ENCODE data around the gene FDPS.

FDPS gene

DNA sequence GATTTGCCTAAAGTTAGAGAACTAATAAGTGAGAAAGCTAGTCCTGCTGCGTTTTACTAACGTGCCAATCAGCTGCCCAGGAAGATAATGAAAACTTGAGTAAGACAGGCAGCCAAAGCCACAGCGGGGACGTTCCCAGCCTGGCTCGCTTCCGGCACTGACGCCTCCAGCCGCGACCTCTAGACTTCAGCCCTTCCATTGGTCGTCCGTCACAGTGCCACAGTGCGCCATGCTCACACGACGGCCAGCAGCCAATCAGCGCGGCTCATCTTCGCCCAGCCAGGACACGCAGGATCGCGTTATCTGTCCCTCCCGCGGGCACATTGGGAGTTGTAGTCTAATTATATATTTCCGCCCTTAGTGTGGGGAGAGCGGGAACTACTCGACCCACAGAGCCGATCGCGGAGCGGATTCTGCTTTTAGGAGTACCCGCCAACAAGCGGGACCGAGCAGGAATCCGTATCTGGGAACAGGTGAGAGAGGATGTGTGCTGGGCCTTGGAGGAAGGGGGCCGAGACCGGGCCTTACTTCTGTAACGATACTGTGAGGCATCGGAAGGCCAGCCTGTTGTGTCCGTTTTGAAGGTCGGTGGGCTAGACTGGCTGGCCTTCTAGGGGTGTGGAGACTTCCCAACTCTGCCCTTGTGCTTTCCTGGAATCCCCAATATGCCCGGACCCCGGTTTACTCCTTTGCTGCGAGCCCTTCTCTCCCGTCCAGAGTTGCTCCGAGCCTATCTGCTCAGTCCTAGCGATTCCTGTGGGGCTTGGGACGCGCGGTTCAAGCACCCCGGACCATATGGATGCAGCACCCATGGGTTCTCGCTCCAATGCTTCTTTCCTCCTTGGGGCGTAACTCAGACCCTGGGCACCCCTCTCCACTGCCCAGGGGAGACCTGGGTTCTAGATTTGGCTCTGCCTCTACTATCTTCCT lies at the start of gene FDPS:
Gene FDPS, plus strand, starts transcription at position 374 of the 930 bp plus-strand sequence. CDS start 924 bp downstream, outside the sequence.
- DNase-seq (ENCODE audit: low read depth in 1 of 2, low spot score in 1 of 2), result peak; percentile 87 to 92

- DNase-seq (ENCODE audit: low read depth in 1 of 2, low spot score in 1 of 2), result no peak
Observed at GRCh38 chr1:155260276-155260675, 48.4 kb upstream of the FDPS start.

DNA sequence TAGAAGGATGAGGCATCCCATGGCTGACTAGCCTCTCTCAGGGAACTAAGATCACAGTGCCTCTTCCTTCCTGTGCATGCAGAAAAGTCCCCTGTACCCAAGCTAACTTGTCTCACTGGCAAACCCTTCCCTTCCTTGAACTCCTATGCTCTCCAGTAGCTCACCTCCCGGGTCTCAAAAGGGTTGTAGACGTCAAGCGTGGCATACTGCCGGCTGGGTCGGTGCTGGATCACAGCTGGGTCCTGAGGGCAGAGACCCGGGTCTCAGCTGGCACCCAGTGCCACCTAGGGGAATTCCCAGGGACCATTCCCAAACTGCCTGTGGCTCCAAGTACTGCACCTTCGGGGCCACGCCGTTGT lies 47.2 kb upstream of the FDPS start:
- DNase-seq (ENCODE audit: low read depth in 1 of 2, low spot score in 1 of 2), result no peak

DNA sequence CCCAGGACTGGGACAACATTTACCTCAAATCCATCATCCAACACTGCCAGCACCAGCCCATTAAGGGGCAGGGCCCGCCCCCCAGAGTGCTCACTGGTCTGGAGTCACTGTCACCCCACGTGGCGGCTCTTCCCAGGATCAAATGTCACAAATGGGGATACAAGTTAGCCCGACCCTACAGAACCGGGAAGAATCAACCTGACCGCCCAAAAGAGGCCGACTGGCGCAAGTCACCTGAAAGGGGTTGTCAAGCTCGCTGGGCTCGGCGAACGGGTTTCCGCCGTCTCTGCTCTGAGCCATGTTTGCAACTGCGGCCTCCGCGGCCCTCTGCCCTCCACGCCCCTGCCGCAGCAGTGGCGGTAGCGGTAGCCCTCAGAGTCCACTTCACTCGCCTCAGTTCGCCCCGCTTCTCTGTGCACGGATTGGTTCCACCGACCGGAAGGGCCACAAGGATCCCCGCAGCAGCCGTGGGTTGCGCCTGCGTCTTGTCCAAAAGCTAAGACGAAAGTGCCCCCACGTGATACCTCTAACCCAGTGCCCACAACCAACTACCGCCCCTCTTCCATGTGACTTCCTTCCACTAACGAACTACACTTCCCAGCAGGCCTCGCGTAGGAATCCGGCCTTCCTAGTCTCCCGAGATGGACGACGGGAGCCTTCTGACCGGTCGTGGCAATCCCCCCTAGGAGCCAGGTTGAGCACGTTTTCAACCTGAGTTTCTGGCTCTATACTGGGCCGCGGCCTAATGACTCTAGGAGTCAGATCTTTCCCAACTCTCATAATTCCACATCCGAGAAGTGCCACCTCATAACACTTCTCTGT lies 46.6 kb upstream of the FDPS start, which contains the start of gene SCAMP3:
Gene SCAMP3, minus strand, starts transcription at position 509 of the 822 bp plus-strand sequence. Its CDS starts 209 bp downstream, at position 300.
- DNase-seq (ENCODE audit: low read depth in 1 of 2, low spot score in 1 of 2), result peak; percentile 69 to 70

GRCh38 chr1:155263067-155263466 lies 45.6 kb upstream of the FDPS start:
- DNase-seq (ENCODE audit: low read depth in 1 of 2, low spot score in 1 of 2), result no peak

GRCh38 chr1:155266553-155266952 lies 42.1 kb upstream of the FDPS start:
- DNase-seq (ENCODE audit: low read depth in 1 of 2, low spot score in 1 of 2), result no peak

- DNase-seq (ENCODE audit: low read depth in 1 of 2, low spot score in 1 of 2), result no peak
Observed at GRCh38 chr1:155267373-155267772, 41.3 kb upstream of the FDPS start.

DNA sequence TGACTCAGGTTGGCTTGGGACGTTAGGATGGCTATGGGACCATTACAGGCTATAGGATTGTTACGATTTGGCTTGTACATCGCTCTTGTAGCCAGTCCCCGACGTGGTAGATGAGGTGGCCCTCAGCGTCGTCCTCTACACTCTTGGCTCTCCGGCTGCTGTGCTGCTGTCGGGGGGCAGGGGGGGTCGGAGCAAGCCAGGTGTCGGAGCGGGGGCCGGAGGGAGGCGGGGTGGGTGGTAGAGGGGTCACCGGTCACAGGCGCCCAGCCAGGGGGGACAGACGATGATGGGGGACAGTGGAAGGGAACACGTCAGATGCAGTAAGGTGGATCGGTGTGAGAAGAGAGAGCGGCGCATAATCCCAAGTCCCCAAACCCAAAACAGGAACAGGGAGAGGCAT lies 40.0 kb upstream of the FDPS start:
- no peak for DNase-seq (ENCODE audit: low read depth in 1 of 2, low spot score in 1 of 2)

GRCh38 chr1:155269381-155269780 lies 39.3 kb upstream of the FDPS start:
- no peak for DNase-seq (ENCODE audit: low read depth in 1 of 2, low spot score in 1 of 2)

DNA sequence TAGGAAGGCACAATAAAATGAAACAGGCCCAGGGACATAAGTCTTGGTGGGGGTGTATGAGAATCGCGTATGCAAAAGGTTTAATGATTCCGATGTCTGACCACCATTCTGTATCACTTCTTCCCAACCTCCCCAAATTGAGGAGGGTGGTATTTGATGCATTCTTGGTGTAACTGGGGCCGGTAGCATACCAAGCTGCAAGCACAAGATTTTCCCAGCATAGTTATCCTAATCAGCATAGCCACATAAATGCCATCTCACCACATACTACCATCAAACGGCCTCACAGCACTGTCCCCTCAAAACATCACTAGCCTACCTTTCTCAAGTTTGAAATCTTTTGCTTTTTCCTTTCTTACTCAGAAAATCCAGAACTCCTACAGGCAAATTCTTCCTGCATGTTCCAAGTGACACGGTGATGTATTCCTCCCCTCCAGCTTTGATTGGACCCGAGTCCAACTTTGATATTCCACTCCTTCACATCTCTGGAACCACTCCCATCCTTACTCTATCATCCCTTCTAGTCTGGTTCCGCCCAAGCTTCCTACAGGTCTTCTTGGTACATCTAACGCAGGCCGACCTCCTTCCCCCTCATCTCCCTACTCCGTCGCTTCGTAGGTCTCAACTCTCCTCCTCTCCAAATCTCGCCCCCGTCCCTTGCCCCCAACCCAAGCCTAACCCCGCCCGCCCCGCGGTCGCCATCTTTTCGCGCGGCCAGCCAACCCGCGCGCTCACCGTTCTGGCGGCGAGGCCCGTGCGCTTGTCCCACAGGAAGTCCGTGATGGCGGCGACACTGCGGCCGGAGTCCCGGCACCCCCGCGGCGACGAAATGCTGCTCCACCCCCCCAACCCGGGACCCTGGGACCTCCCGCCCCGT lies 36.0 kb upstream of the FDPS start:
- DNase-seq (ENCODE audit: low read depth in 1 of 2, low spot score in 1 of 2), result no peak

GRCh38 chr1:155273343-155274245 lies 35.1 kb upstream of the FDPS start, which contains the start of gene CLK2:
CLK2 (minus strand) TSS chr1:155273504; CDS start chr1:155270977, 2,527 bp downstream.
- DNase-seq (ENCODE audit: low read depth in 1 of 2, low spot score in 1 of 2), result peak; percentile 88 to 95

DNA sequence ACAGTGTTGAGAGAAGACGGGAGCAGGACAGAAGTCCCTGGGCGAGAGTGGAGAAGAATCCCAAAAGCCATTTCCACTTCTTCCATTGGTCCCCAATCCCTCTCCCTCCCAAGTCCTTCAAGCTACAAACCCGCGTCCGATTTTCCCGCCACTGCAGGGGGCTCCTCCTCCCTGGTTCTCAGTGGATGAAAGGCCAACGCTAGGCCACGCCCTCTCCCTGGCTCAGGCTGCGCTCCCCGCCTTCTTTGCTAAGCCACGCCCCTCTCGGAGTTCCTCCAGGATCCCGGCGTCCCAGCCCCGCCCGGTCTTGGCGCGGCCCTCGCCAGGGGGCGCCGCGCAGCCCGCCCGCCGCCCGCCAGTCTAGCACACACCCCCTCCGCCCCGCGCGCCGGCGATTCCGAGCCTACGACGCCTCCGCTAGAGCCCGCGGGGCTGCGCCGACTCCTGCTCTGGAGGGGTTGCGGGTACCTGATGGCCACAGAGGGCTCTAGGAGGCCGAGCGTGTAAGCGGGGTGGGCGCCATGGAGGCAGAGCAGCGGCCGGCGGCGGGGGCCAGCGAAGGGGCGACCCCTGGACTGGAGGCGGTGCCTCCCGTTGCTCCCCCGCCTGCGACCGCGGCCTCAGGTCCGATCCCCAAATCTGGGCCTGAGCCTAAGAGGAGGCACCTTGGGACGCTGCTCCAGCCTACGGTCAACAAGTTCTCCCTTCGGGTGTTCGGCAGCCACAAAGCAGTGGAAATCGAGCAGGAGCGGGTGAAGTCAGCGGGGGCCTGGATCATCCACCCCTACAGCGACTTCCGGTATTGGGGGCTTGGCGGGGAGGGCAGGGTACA lies 31.4 kb upstream of the FDPS start, which contains the start of gene HCN3:
Gene HCN3, plus strand, starts transcription at position 394 of the 832 bp plus-strand sequence. Its CDS starts 128 bp downstream, at position 522.
- peak; percentile 79 to 89 for DNase-seq (ENCODE audit: low read depth in 1 of 2, low spot score in 1 of 2)

- DNase-seq (ENCODE audit: low read depth in 1 of 2, low spot score in 1 of 2), result peak; percentile 48 to 66
Observed at GRCh38 chr1:155277902-155278688, 30.6 kb upstream of the FDPS start.

- DNase-seq (ENCODE audit: low read depth in 1 of 2, low spot score in 1 of 2), result no peak
Observed at GRCh38 chr1:155278689-155279160, 29.9 kb upstream of the FDPS start.

DNA sequence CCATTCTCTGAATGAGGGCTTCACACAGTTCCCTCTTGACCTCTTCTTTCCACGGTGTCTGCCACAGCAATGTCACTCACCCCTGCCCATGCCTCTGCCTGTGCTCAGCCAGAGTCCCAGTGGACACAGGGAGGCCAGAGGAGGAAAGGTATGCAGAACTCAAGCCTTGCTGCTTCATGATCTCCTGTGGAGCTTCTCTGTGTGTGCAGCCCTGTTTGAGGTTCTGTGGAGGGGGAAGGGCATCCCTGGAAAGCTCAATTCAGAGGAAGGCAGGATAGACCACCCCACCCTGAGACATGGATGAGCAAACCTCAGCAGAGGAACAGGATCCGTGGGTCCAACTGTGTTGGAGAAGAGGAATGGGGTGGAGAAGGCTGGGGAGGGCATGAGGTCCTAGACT lies 29.4 kb upstream of the FDPS start:
- DNase-seq (ENCODE audit: low read depth in 1 of 2, low spot score in 1 of 2), result no peak

- no peak for DNase-seq (ENCODE audit: low read depth in 1 of 2, low spot score in 1 of 2)
Observed at GRCh38 chr1:155282488-155283091, 26.1 kb upstream of the FDPS start.

- DNase-seq (ENCODE audit: low read depth in 1 of 2, low spot score in 1 of 2), result no peak
Observed at GRCh38 chr1:155284476-155284875, 24.2 kb upstream of the FDPS start.
